C4-2B (cell line): ENCODE data around the gene RIN1.

ENCODE experiments used
- H3K27ac ChIP-seq: fragments of 450-650 bp; 2 replicates; pipeline ENCODE4 v1.5.1; 2017
- ZFX ChIP-seq: fragments of 450-650 bp; IDR thresholded peaks from 2 replicates; pipeline ENCODE4 v1.6.1; 2017
- TF ChIP-seq, protein P1 (sequence below): fragments of 450-650 bp; conservative IDR thresholded peaks from 2 replicates; pipeline ENCODE4 v1.5.1; 2017; ENCODE audit warnings: mild to moderate bottlenecking

RIN1 gene

DNA sequence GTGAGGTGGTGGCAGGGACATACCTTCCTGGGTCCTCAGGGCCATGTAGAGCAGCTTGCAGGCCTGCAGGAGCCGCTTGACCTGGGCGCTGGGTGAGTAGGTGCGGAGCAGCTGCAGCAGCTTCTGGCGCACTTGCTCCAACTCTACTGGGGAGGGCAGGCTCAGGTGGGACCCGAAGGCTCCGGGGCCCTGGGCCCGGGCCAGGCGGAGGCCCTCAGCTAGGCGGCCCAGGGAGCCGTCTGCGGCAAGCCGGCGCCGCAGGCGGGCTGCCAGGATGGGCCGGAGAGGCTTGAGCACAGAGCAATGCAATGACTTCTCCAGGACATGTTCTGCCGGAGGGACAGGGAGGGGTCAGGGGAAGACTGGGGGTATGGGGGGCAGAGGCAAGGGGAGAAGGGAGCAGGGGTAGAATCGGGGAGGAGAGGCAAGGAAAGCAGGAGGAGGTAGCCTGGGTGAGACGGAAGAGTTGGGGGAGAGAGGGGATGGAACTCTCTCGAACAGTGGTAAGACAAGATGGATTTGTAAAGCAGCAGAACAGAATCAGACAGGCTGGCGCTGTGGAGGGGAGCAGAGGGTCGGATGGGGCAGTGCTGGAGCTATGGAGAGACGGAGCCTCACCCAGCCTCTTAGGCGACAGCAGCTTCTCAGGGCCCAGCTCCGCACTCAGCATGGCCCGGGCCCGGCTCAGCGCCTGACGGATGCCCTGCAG is 2.2 kb downstream of the RIN1 start:
- no peak overlapping the region for H3K27ac ChIP-seq
- TF ChIP-seq, protein P1, sequence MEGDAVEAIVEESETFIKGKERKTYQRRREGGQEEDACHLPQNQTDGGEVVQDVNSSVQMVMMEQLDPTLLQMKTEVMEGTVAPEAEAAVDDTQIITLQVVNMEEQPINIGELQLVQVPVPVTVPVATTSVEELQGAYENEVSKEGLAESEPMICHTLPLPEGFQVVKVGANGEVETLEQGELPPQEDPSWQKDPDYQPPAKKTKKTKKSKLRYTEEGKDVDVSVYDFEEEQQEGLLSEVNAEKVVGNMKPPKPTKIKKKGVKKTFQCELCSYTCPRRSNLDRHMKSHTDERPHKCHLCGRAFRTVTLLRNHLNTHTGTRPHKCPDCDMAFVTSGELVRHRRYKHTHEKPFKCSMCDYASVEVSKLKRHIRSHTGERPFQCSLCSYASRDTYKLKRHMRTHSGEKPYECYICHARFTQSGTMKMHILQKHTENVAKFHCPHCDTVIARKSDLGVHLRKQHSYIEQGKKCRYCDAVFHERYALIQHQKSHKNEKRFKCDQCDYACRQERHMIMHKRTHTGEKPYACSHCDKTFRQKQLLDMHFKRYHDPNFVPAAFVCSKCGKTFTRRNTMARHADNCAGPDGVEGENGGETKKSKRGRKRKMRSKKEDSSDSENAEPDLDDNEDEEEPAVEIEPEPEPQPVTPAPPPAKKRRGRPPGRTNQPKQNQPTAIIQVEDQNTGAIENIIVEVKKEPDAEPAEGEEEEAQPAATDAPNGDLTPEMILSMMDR, result no peak

DNA sequence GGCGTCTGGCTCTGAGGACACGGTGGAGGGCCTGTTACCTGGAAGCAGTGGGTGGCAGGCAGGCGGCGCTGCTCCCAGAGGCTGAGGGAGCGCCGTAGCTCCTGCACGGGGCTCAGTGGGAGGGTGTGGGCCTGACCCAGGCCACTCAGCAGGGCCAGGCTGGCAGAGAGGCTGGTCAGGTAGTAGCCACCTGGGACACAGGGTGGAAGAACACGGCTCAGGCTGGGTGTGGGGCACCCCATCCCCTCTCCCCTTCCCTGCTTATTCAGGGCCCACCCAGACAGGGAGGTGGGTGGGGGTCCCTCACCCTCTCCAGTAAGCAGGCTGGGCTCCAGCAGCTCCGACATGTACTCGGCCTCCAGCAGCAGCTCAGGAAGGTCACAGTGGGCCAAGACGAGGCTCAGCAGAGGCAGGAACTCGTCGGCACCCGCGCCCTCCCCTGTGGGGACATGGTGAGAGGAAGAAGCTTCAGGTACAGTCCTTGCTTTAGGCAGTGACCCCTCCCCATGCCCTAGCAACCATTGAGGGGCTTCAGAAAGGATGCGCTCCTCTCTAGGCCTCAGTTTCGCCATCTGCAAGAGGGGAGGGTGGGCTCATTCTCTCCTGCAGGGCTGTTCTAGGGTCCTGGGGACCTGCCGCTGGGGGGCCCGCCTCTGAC is 2.9 kb downstream of the RIN1 start:
- no peak overlapping the region for H3K27ac ChIP-seq
- TF ChIP-seq, protein P1, result no peak
- TF ChIP-seq ZFX, result no peak

DNA sequence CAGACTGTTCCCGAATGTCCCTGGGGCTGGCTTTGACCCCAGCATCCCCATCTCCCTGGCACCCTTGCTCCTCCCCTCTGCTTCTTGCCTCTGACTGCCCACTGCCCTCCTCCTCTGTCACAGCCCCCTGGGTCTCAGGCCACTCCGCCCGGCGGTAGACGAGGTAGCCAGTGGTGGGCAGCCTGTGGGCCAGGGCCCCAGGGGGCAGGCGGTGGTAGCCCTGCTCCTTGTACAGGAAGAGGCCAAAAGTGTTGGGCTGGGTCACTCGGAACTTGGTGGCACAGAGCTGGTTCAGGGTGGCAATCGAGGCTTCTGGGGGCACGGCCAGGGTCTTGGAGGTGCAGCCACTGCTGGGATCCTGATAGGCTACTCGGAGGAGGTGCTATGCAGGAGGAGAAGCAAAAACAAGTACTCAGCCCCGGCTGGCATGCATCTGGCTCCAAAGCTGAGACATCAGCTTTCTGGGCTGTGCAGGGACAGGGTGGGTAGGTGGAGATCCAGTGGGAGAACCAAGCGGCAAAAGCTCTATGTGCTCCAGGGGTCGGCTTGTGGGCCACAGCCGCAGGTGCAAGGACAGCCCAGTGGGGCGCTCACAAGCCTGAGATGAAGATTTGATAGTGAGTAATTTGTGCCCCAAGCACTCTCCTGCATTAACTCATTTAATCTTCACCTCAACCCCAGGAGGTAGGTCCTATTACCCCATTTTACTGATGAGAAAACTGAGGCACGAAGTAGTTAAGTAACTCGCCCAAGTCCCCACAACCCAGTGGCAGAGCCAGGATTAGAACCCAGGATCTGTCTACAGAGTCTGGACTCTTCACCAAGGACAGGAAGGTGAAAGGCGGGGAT is 3.6 kb downstream of the RIN1 start:
- TF ChIP-seq, protein P1, result no peak
- TF ChIP-seq ZFX, result no peak
- H3K27ac ChIP-seq, result no peak overlapping the region

DNA sequence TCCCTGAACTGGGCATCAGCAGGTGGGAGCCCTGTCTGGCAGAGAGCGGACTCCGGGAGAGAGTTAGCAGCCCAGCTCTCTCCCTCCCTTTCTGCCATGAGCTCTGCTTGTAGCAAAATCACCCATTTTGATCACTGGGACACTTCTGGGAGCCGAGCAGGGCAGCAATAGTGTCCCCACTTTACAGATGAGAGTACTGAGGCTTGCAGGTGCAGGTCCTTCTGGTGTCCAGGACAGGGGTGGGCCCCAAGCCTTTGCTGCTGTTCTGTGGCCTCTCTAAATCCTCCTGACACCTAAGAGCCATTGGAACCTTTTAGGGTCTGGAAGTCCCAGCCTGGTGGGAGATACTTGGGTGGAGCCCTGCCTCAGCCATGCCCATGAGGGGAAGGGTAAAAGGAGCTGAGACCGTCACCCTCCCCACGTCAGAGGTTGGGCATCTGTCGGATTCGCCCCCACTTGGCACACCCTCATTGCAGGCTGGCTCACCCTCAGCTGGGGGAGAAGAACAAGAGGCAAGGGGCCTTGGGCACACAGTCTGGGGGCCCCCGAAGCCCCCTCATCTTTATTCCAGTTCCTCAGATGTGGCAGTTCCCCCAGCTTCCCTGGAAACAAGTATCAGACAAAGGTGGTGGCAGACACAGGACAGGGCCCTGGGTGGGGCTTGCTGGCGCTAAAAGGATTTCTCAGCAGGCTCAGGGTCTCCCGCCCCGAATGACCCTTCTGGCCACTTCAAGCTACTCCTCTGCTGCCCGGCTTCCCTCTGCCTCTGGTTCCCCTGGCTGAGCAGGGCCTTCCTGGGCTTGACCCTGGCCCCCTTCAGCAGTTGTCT is 4.5 kb downstream of the RIN1 start:
- no peak for TF ChIP-seq ZFX
- TF ChIP-seq, protein P1, result no peak
- no peak overlapping the region for H3K27ac ChIP-seq

DNA sequence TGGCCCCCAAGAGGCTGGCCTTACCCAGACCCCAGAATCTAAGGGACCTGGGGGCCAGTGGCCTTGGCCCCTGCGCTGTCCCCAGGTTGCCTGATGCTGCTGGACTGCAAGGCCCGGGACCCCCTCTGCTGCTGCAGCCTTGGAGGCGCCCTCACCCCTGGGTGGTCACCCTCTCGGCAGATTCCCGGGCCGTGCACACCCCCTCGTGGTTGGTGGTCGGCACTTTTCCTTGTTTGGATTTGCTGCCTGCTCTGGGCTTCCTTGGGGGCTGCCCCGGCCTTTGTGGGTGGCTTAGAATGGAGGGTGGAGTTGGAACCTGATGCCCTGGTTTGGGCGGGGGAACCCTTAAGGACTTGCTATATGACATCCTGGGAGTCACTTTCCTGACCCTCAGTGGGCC is 5.3 kb downstream of the RIN1 start:
- TF ChIP-seq, protein P1, result no peak
- no peak for TF ChIP-seq ZFX
- no peak overlapping the region for H3K27ac ChIP-seq

DNA sequence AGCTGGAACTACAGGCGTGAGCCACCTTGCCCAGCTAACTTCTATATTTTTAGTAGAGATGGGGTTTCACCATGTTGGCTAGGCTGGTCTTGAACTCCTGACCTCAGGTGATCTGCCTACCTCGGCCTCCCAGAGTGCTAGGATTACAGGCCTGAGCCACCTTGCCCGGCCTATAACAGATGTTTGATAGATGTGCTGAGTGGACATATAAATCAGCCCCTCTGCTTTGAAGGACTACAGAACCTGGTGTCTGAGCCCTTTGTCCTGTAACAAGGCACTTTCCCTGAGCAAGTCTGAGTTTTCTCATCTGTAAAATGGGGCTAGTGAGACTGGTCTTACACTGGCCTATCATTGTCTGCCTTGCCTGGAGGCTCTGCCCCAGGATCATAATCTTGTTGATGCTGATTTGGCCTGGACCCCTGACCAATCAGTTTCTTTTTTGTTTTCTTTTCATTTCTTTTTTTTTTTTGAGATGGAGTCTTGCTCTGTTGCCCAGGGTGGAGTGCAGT is 7.0 kb downstream of the RIN1 start:
- TF ChIP-seq ZFX, result no peak
- TF ChIP-seq, protein P1, result no peak
- H3K27ac ChIP-seq, result no peak overlapping the region
